ENCODE data around the gene BTF3L4. TPM values are rescaled to one million over a fixed set of nuclear protein-coding genes. Genes with fewer than 3 reads are reported as not detected.

The BTF3L4 gene
- total RNA-seq, 4 donors from 2014 or later = 33.8 to 46.5 (median 37.0) TPM

GRCh38 chr1:52122384-52122783 lies 66.3 kb downstream of the BTF3L4 start:
- no peak for TF ChIP-seq CTCF (IDR thresholded peaks at IDR 0.05)
- no peak for TF ChIP-seq POLR2A (IDR thresholded peaks at IDR 0.05)
- H3K36me3 ChIP-seq = no peaks in the 10 kb centered on the region
- peaks cover 0 to 15% (median 0%) of the 10 kb centered on the region in 3 donors for H3K4me1 ChIP-seq
- intact Hi-C loops (cut with DNase I) = no loop called here
- WGBS, 2 donors = 46 to 60% methylated on average over 2 of the region's 2 CpGs
- H3K9me3 ChIP-seq = no peaks in the 10 kb centered on the region
- H3K4me3 ChIP-seq = no peak overlapping the region
- DNase-seq = no peak
- H3K27me3 ChIP-seq = peaks cover 0 to 17% (median 0%) of the 10 kb centered on the region in 4 donors
- H3K27ac ChIP-seq = no peak overlapping the region

DNA sequence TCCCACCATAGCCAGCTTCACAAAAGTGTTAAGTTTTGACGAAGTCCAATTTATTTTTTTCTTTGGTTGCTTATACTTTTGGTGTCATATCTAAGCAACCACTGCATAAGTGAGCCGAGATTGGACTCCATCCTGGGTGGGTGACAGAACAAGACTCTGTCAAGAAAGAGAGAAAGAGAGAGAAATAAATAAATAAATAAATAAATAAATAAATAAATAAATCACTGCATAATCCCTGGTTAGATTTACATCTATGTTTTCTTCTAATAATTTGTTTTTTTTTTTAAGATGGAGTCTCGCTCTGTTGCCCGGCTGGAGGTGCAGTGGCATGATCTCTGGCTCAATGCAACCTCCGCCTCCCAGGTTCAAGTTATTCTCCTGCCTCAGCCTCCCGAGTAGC lies 67.5 kb downstream of the BTF3L4 start:
- WGBS, 2 donors = 86 to 87% methylated on average over 6 of the region's 6 CpGs
- no peak overlapping the region for H3K27ac ChIP-seq
- no peaks in the 10 kb centered on the region for H3K36me3 ChIP-seq
- H3K9me3 ChIP-seq = no peaks in the 10 kb centered on the region
- TF ChIP-seq POLR2A (IDR thresholded peaks at IDR 0.05) = no peak
- no peak for TF ChIP-seq CTCF (IDR thresholded peaks at IDR 0.05)
- no peak for DNase-seq
- H3K4me3 ChIP-seq = no peak overlapping the region
- H3K4me1 ChIP-seq = peaks cover 0 to 15% (median 0%) of the 10 kb centered on the region in 3 donors
- intact Hi-C loops (cut with DNase I) = no loop called here
- peaks cover 0 to 17% (median 0%) of the 10 kb centered on the region in 4 donors for H3K27me3 ChIP-seq

DNA sequence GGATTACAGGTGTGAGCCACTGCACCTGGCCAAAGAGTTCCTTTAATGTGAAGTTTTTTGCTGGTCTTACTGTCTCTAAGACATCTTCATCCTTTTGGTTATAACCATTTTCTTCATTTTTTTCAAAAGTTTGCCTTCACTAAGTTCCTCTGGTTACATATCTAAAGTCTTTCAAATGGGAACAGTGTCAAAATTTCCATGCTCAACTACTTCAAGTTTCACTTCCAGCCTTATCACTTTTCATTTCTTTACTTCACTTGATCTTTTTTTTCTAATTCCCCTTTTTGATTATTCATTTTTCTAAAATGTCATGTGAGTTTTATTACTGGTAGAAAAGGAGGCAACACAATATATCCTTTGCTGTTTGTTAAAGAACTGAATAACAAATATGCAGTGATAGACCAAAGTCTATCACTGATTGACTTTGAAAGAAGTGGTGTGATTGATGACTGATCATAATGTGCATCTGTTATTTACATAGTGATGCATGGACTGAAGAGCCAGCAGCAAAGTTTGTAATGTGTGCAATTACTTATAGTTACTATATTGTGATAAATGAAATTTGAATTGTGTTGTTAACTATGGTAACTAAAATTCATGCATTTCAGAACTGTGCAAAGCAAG lies 69.8 kb downstream of the BTF3L4 start:
- Histone ChIP-seq H3K9me3 (no peaks in the 10 kb centered on the region), H3K27me3 (peaks cover 0 to 17% (median 0%) of the 10 kb centered on the region in 4 donors), H3K36me3 (no peaks in the 10 kb centered on the region), H3K4me1 (no peaks in the 10 kb centered on the region), H3K27ac (no peak overlapping the region), H3K4me3 (no peak overlapping the region)
- TF ChIP-seq CTCF (IDR thresholded peaks at IDR 0.05) (no peak), POLR2A (IDR thresholded peaks at IDR 0.05) (no peak)
- intact Hi-C loops (cut with DNase I) = no loop called here
- no peak for DNase-seq

GRCh38 chr1:52127181-52128180 lies 71.4 kb downstream of the BTF3L4 start:
- H3K36me3 ChIP-seq = no peaks in the 10 kb centered on the region
- H3K4me1 ChIP-seq = no peaks in the 10 kb centered on the region
- H3K9me3 ChIP-seq = no peaks in the 10 kb centered on the region
- no peak for TF ChIP-seq POLR2A (IDR thresholded peaks at IDR 0.05)
- peak; percentile 14 to 80 (median 52) for TF ChIP-seq CTCF (IDR thresholded peaks at IDR 0.05)
- H3K4me3 ChIP-seq = no peak overlapping the region
- H3K27ac ChIP-seq = no peak overlapping the region
- WGBS, 2 donors = 22 to 25% methylated on average over 5 of the region's 5 CpGs
- DNase-seq = no peak
- peaks cover 0 to 17% (median 0%) of the 10 kb centered on the region in 4 donors for H3K27me3 ChIP-seq
- intact Hi-C loops (cut with DNase I) = no loop called here

Data from esophagus squamous epithelium (tissue), 5 donors.